DMS53 (cell line): ENCODE results near the gene LRP3.

ENCODE experiments used
- DNase-seq: peaks from one replicate; lab custom pipeline; 2025; lab: John Stamatoyannopoulos, UW

LRP3 gene

GRCh38 chr19:33238481-33239149 is 44.5 kb downstream of the LRP3 start:
- DNase-seq: no peak

GRCh38 chr19:33239223-33239975 is 45.3 kb downstream of the LRP3 start:
- DNase-seq: no peak

- no peak for DNase-seq
Measured at GRCh38 chr19:33240181-33240771, 46.1 kb downstream of the LRP3 start.

GRCh38 chr19:33241091-33241529 is 47.0 kb downstream of the LRP3 start:
- DNase-seq: no peak

GRCh38 chr19:33241530-33242101 is 47.5 kb downstream of the LRP3 start:
- DNase-seq: peak; percentile 56

- no peak for DNase-seq
Measured at GRCh38 chr19:33242131-33242530, 48.0 kb downstream of the LRP3 start.

- DNase-seq: no peak
Measured at GRCh38 chr19:33242911-33243310, 48.8 kb downstream of the LRP3 start.

- peak; percentile 47 for DNase-seq
Measured at GRCh38 chr19:33245948-33246708, 52.0 kb downstream of the LRP3 start.

GRCh38 chr19:33246709-33247440 is 52.7 kb downstream of the LRP3 start:
- no peak for DNase-seq

- DNase-seq: no peak
Measured at GRCh38 chr19:33247441-33247819, 53.3 kb downstream of the LRP3 start.

- DNase-seq: peak; percentile 23
Measured at GRCh38 chr19:33248104-33248503, 54.0 kb downstream of the LRP3 start.

GRCh38 chr19:33248553-33248953 is 54.4 kb downstream of the LRP3 start:
- DNase-seq: no peak

GRCh38 chr19:33248954-33249613 is 55.0 kb downstream of the LRP3 start:
- DNase-seq: peak; percentile 68

- no peak for DNase-seq
Measured at GRCh38 chr19:33249740-33250366, 55.7 kb downstream of the LRP3 start.

GRCh38 chr19:33250500-33250899 is 56.4 kb downstream of the LRP3 start:
- no peak for DNase-seq

GRCh38 chr19:33251076-33251475 is 56.9 kb downstream of the LRP3 start:
- DNase-seq: no peak

GRCh38 chr19:33251526-33252090 is 57.5 kb downstream of the LRP3 start:
- DNase-seq: no peak

GRCh38 chr19:33252418-33252962 is 58.4 kb downstream of the LRP3 start:
- DNase-seq: no peak

- DNase-seq: no peak
Measured at GRCh38 chr19:33252971-33253370, 58.8 kb downstream of the LRP3 start.
